Suprapubic skin (tissue), 4 donors: ENCODE results near the gene SLC10A3. TPM values are rescaled to one million over a fixed set of nuclear protein-coding genes. Genes with fewer than 3 reads are reported as not detected.

Source experiments
- DNase-seq, 2 donors: peaks; one replicate each; pipeline ENCODE4 v3.0.0-alpha.2; 2019; ENCODE audit warnings: low spot score in 2 of 2
- H3K27ac ChIP-seq: fragments of 200-600 bp; sonication (generic); one replicate; pipeline ENCODE4 v1.5.1; 2019
- H3K27me3 ChIP-seq: fragments of 200-600 bp; sonication (generic); one replicate; pipeline ENCODE4 v1.5.1; 2019
- H3K36me3 ChIP-seq: fragments of 200-600 bp; sonication (generic); one replicate; pipeline ENCODE4 v1.5.1; 2019
- H3K4me1 ChIP-seq: fragments of 200-600 bp; sonication (generic); one replicate; pipeline ENCODE4 v1.5.1; 2019
- H3K4me3 ChIP-seq: fragments of 200-600 bp; sonication (generic); one replicate; pipeline ENCODE4 v1.5.1; 2019; ENCODE audit warnings: mild to moderate bottlenecking
- H3K9me3 ChIP-seq: fragments of 200-600 bp; sonication (generic); one replicate; pipeline ENCODE4 v1.5.1; 2019
- CTCF ChIP-seq, 2 donors: fragments of 200-600 bp in 1 of 2; fragments of 450-650 bp in 1 of 2; sonication (generic) in 1 of 2; IDR thresholded peaks; one replicate each; pipeline ENCODE4 v1.5.1; 2016 to 2019; ENCODE audit warnings: antibody characterized with exemption in 2 of 2, mild to moderate bottlenecking in 1 of 2, moderate library complexity in 1 of 2
- EP300 ChIP-seq: sonication (generic); formaldehyde crosslinking; IDR thresholded peaks from one replicate; pipeline ENCODE4 v1.6.1; 2017; ENCODE audit warnings: antibody characterized with exemption
- POLR2A ChIP-seq, 2 donors: fragments of 450-650 bp; IDR thresholded peaks; one replicate each; pipeline ENCODE4 v1.6.1; 2017; ENCODE audit warnings: antibody characterized with exemption in 2 of 2, mild to moderate bottlenecking in 2 of 2, moderate library complexity in 2 of 2
- POLR2AphosphoS5 ChIP-seq, 3 donors: sonication (generic); formaldehyde crosslinking; IDR thresholded peaks; one replicate each; pipeline ENCODE4 v1.6.1; 2017; ENCODE audit warnings: antibody characterized with exemption in 3 of 3
- WGBS: methylation state at CpG from one replicate; pipeline ENCODE4 v1.1.5; 2018; 5-methylcytosine and 5-hydroxymethylcytosine counted together
- total RNA-seq, 4 donors: library from RNA; depleted of rRNA; stranded (reverse); fragments of >200 nt; gene quantifications; one replicate each; pipeline ENCODE4 v1.1.0, GENCODE V29; 2016

The SLC10A3 gene
- total RNA-seq, 4 donors from 2014 or later: 16.5 to 45.0 (median 38.8) TPM

- 78% methylated on average over 4 of the region's 13 CpGs for WGBS
- TF ChIP-seq CTCF (IDR thresholded peaks at IDR 0.05) (no peak), POLR2A (IDR thresholded peaks at IDR 0.05) (no peak), POLR2AphosphoS5 (IDR thresholded peaks at IDR 0.05) (no peak), EP300 (no peak)
- peak in 1 of 2 donors; percentile 62 for DNase-seq
Measured at GRCh38 chrX:154508384-154508745, 17.9 kb upstream of the SLC10A3 start.

GRCh38 chrX:154507673-154508383 lies 17.4 kb upstream of the SLC10A3 start:
- no peak overlapping the region for H3K4me3 ChIP-seq
- H3K27me3 ChIP-seq: no peaks in the 10 kb centered on the region
- no peaks in the 10 kb centered on the region for H3K9me3 ChIP-seq
- DNase-seq: no peak
- peaks cover 27% of the 10 kb centered on the region for H3K36me3 ChIP-seq
- no peaks in the 10 kb centered on the region for H3K4me1 ChIP-seq
- TF ChIP-seq CTCF (IDR thresholded peaks at IDR 0.05): no peak
- no peak for TF ChIP-seq EP300
- TF ChIP-seq POLR2A (IDR thresholded peaks at IDR 0.05): no peak
- TF ChIP-seq POLR2AphosphoS5 (IDR thresholded peaks at IDR 0.05): no peak
- WGBS: 88% methylated on average over 11 of the region's 24 CpGs
- no peak overlapping the region for H3K27ac ChIP-seq

More at GRCh38 chrX:154508384-154508745, 17.9 kb upstream of the SLC10A3 start:
- Histone ChIP-seq H3K36me3 (peaks cover 27% of the 10 kb centered on the region), H3K4me1 (no peaks in the 10 kb centered on the region), H3K4me3 (no peak overlapping the region), H3K27ac (no peak overlapping the region), H3K27me3 (no peaks in the 10 kb centered on the region), H3K9me3 (no peaks in the 10 kb centered on the region)

GRCh38 chrX:154506483-154507332 lies 16.3 kb upstream of the SLC10A3 start:
- H3K27ac ChIP-seq: no peak overlapping the region
- DNase-seq: no peak
- H3K27me3 ChIP-seq: no peaks in the 10 kb centered on the region
- no peak overlapping the region for H3K4me3 ChIP-seq
- WGBS: 94% methylated on average over 23 of the region's 37 CpGs
- H3K9me3 ChIP-seq: no peaks in the 10 kb centered on the region
- TF ChIP-seq POLR2AphosphoS5 (IDR thresholded peaks at IDR 0.05) (no peak), CTCF (IDR thresholded peaks at IDR 0.05) (no peak)
- H3K36me3 ChIP-seq: peaks cover 27% of the 10 kb centered on the region
- no peaks in the 10 kb centered on the region for H3K4me1 ChIP-seq

- Histone ChIP-seq H3K27me3 (no peaks in the 10 kb centered on the region), H3K27ac (no peak overlapping the region), H3K36me3 (peaks cover 22% of the 10 kb centered on the region), H3K4me1 (no peaks in the 10 kb centered on the region), H3K9me3 (no peaks in the 10 kb centered on the region), H3K4me3 (no peak overlapping the region)
- no peak for DNase-seq
- TF ChIP-seq POLR2A (IDR thresholded peaks at IDR 0.05) (no peak), EP300 (no peak), POLR2AphosphoS5 (IDR thresholded peaks at IDR 0.05) (no peak), CTCF (IDR thresholded peaks at IDR 0.05) (no peak)
- WGBS: 79% methylated on average over 5 of the region's 12 CpGs
Measured at GRCh38 chrX:154505734-154506133, 15.3 kb upstream of the SLC10A3 start.

- Histone ChIP-seq H3K27ac (no peak overlapping the region), H3K4me1 (no peaks in the 10 kb centered on the region), H3K36me3 (peaks cover 22% of the 10 kb centered on the region), H3K4me3 (no peak overlapping the region), H3K27me3 (no peaks in the 10 kb centered on the region), H3K9me3 (no peaks in the 10 kb centered on the region)
- WGBS: 83% methylated on average over 3 of the region's 3 CpGs
- TF ChIP-seq EP300 (no peak), POLR2A (IDR thresholded peaks at IDR 0.05) (no peak), POLR2AphosphoS5 (IDR thresholded peaks at IDR 0.05) (no peak), CTCF (IDR thresholded peaks at IDR 0.05) (no peak)
- DNase-seq: no peak
Measured at GRCh38 chrX:154502989-154503388, 12.6 kb upstream of the SLC10A3 start.
